ENCODE measurements around the gene CKMT2. TPM values are rescaled to one million over a fixed set of nuclear protein-coding genes. Genes with fewer than 3 reads are reported as not detected.

Gene CKMT2
- total RNA-seq, 1 donor from 2014 or later: 0.27 TPM

DNA sequence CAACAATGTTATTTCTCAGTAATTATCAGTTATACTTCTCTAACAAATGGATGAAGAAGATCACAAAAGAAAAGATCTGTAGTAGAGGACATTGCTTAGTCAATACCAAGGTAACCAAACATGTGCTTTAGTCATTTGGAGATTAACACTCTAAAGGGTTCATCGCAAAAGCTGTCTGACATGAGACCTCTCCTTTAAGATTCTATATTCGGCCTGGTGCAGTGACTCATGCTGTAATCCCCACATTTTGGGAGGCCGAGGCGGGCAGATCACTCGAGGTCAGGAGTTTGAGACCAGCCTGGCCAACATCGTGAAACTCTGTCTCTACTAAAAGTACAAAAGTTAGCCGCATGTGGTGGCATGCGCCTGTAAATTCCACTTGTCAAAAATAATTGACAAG is 18.3 kb upstream of the CKMT2 start:
- intact Hi-C loops (cut with micrococcal nuclease): no loop called here

DNA sequence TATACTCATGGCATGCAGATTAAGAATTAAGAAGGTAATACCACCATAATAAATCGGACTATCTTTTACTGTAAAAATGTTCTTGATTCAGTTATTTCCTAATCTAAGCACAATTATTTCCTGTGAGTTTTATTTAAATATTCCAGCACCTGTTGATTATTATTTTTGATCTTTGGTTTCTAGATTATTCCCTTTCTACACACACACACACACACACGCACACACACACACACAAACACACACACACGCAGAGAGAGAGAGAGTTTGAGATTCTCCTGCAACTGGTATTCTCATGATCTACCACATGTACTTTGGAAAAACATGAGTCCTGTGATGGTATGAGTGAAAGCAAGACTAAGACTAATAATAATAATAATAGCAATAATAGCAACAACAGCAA is 17.0 kb upstream of the CKMT2 start:
- intact Hi-C loops (cut with micrococcal nuclease): no loop called here

DNA sequence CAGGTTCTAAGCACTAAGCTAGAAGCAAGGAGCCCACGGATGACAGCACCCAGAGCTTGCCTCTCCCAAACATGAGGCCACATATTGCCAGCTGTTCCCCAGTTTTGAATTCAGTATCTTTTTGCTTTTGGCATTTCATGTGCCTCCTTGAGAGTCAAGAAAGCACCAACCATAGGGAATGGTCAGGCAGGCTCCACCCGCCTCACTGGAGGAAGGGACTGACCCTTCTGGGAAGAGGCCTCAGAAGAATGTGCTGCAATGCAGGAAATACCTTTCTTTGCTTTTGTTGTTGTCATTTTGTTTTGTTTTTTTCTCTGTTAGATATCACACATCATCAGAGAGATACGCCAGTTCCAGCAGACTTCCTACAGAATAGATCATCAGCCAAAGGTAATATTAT is 13.7 kb upstream of the CKMT2 start:
- intact Hi-C loops (cut with micrococcal nuclease): no loop called here

DNA sequence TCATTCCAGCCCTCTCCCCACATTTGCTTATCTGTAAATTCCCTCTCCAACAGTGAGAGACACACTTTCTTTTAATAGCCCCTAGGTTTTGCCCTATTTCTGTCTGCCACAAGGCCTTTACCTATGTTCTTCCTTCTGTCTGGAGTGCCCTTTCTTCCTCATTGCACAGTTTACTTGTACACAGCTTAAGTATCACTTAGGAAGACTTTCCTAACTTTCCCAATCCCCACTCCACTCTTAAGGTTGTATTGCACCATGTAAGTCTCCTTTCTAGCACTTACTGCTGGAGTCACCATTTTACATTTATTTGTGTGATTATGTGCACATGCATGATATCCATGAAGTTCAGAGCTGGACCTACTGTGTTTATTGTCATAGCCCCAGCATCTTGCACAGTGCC is 10.8 kb upstream of the CKMT2 start:
- intact Hi-C loops (cut with micrococcal nuclease): no loop called here

DNA sequence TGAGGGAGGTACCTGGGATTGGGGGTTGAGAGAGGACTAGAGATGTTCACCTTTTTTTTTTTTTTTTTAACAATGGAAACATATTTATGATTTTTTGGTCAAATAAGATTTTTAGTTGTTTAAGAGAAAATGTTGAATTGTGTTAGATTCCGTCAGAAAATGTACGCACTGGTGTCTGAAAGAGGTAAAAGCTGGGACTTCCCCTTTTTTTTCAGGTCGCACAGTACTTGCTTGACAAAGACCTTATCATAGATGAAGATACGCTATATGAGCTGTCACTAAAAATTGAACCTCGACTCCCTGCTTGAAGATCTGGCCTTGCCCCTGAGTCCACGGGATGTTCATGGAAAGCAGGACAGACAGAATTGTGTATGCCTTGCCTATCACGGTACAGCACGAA is 7.7 kb upstream of the CKMT2 start:
- intact Hi-C loops (cut with micrococcal nuclease): no loop called here

DNA sequence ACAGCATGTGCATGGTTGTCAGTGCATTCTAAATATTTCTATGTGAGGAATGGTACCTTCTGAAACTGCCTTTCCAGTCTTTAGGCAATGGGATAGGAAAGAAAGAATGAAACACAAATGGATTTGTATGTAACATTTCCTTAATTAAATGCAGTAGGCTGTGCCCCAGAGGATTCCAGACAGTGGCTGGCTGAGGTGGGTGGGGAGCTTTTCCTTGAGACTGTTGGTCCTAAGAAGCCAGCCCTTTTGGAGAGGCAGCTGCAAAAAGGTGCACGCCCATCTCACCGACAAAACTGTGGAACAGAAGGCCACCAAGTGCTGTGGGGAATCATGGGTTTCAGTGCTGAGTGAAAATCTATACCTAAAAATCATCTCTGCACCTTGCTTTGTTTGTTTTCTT is 6.8 kb upstream of the CKMT2 start:
- intact Hi-C loops (cut with micrococcal nuclease): no loop called here

DNA sequence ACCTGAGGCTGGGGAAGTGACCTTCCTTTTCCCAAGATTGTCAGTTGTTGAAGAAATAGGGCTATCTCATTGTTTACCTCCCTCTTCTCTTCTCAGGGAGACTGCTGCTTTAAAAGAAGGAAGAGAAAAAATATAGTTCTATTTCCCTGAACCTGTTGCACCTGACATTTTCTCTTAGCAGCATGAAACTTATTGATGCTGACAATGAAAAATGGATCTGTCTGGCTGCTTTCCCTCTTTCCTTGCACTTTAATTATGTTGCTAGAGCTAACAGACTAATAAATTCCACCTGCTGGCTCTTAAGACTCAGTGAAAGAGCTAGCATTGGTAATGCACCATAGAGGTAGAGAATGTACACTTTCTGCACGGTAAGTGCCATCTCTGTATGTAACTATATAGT is 6.2 kb upstream of the CKMT2 start:
- intact Hi-C loops (cut with micrococcal nuclease): no loop called here

DNA sequence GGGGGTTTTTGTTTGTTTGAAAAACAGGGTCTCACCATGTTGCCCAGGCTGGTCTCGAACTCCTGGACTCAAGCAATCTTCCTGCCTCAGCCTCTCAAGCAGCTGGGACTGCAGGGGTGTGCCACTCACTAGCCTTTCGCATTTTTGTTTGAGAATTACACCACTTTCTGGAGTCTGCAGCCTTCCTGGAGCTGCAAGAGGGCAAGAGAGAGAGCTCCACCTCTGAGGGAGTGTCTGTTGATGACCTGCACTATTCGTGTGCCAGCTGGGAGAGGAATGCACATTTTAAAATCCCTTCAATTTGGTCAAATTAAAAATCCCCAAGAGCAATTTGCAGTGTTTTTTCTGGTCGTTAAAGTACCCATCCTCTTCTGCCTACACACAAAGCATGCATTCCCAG is 5.0 kb upstream of the CKMT2 start:
- intact Hi-C loops (cut with micrococcal nuclease): no loop called here

DNA sequence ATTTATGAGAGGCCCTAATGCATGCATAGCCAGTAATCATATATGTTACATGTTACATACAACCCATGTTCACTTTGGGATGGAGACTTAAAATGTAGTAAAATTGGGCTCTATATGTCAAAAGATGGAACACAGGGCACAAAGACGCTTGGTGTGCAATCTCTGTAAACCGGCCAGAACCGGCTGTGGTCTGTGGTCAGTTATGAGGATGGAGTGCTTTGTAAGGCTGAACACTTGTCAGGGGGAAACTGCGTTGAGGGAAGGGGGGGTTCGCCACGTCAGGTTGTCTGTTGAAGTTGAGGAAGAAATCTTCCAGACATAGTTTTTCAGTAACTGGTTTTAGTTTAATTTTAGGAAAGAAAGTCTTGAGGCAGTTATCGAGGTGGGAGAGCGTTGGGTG is 2.7 kb upstream of the CKMT2 start:
- intact Hi-C loops (cut with micrococcal nuclease): no loop called here

DNA sequence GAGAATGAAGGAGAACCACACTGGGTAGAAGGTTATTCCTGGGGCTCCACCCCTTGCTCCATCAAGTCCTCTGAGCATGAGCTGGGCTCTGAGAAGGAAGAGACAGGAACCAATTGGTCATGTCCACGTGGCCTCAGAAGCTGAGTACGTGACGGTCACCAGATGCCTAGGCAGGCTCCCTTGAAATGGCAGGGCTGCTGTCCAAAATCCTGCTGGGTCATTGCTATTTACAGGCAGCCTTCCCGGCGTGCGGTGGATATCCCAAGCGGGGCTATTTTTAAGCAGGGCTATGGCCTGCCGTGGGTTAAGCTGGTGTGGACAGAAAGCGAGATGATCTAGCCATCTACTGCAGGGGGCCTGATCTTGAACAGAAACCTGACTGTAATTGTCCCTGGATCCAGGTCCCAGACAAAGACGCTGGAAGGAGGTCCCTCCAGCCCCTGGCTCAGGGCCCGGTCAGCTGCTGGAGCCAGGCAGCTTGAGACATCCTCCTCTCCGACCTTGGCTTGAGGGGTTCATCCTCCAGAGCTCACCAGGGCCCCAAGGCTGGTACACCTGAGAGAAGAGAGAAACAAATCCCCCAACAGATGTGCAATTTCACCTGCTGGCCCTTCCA is 550 bp upstream of the CKMT2 start:
- intact Hi-C loops (cut with micrococcal nuclease): no loop called here

DNA sequence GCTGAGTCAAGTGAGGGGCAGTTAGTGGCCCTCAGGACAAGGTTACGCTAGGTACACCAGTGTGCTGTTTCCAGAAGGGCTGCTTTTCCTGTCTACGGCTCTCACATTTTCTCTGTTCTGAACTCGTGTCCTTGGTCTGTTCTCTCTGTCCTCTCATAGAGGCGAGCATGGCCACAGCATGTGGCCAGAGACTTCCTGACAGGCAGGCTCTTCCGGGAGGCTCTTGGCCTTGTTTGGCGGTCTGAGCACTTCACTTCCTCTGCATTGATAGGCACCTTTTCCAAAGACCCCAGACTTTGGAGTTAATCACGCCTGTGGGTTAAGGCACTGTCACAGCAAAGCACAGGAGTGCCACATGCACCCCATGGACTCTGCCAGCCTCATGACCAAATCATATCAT is 1.2 kb downstream of the CKMT2 start:
- intact Hi-C loops (cut with micrococcal nuclease): no loop called here

DNA sequence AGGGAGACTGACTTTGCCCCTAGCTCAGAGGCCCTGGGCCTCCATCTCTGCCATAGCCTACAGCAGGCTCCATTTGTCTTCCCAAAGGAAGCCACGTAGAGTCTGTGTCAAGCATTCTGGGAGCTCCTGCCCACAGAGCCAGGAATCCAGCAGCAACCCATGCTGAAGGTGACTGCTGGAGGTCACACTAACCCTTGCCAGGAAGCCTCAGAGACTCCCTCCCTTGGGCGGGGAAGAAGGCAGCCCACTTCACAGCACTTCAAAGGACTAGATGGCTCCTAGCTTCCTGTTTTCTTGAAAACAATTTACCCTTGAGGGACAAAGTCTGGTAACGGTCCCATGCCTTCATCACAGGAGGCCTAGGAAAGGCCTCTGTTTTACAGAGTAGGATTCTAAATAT is 1.7 kb downstream of the CKMT2 start:
- intact Hi-C loops (cut with micrococcal nuclease): no loop called here

DNA sequence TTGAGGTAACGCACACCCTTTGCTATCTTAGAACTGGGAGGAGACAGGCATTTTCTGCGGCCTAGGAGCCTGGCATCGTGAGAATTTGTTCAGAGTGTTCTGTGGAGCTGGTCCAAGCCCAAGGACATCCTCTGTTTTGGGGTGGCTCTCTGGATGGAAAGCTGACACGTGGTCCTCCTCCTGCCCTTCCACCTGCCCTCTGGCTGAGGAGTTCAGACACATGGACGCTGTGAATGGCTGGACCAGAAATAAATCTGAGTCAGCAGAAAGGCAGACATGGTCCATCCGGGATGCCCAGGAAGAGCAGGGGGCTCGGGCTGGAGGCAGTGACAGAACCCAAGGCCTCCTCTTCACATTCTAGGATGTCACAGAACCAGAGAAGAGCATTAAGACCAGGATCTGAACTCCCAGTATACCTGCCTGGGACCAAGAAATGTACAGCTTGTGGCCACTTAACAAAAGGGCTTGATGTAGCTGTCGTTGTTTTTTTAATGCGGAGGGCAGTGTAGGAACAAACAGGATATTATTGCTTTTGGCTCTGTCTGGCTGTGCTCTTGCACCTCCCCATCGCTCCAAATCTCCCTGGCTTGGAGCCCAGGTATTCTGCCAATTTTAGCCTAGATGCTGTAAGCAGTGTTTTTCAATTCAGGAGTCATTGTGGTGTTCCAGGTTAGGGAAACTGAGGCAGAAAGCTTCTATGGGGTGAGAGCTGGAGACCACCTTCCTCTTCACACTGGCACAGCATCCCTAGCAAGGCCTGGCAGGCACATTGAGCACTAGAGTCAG is 2.4 kb downstream of the CKMT2 start:
- intact Hi-C loops (cut with micrococcal nuclease): no loop called here

DNA sequence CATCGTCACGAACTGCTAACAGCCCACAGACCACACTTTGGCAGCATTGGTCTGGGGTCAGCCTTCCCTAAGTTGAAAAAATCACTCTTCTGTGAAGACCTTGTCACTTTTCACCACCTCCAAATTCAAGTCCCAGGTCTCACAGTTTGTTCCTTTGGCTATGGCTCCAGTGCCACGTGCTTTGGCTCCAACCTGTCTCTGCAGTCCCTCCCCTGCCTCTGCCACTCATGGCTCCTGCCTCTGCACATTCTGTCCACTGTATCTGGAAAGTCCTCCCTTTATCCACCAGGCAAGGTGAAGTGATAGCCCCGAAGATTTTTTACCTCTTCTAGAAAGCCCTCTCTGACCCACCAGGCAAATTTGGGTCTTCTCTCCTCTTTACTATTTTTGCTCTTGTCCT is 5.3 kb downstream of the CKMT2 start:
- intact Hi-C loops (cut with micrococcal nuclease): no loop called here

DNA sequence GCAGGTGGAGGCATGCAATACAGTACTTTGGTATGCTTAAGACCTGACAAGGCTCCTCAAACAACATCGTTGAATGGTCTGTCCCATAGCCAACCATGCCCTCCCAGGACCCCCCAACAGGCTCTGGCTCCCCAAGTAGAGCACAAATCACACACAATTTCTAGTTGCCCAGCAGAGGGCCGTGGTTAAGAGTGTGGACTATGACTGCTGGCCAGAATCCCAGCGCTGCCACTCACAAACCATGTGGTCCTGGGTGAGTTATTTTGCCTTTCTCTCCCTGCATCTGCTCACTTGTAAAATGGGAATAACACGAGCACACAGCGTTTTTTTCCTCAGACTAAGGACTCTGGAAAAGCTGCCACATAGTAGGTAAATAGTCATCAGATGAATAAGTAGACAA is 6.5 kb downstream of the CKMT2 start:
- intact Hi-C loops (cut with micrococcal nuclease): no loop called here

DNA sequence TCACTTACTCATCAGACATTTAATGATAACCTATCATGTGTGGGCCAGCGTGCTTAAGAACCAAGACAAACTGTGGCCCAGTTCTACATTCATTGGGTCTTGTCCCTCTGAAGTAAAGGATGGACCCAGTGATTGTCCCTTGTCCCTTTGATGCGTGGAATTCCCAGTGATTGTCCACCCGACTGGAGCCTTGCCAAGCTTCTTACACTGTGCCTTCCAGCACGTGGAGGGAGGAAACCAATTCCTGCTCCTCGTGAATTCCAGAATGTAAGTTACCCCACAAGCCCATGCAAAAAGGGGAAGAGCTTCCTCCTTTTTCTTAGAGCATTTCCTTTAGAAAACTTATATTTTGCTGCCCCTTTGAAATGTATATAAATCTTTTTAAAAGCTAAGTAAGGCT is 7.9 kb downstream of the CKMT2 start:
- intact Hi-C loops (cut with micrococcal nuclease): no loop called here

DNA sequence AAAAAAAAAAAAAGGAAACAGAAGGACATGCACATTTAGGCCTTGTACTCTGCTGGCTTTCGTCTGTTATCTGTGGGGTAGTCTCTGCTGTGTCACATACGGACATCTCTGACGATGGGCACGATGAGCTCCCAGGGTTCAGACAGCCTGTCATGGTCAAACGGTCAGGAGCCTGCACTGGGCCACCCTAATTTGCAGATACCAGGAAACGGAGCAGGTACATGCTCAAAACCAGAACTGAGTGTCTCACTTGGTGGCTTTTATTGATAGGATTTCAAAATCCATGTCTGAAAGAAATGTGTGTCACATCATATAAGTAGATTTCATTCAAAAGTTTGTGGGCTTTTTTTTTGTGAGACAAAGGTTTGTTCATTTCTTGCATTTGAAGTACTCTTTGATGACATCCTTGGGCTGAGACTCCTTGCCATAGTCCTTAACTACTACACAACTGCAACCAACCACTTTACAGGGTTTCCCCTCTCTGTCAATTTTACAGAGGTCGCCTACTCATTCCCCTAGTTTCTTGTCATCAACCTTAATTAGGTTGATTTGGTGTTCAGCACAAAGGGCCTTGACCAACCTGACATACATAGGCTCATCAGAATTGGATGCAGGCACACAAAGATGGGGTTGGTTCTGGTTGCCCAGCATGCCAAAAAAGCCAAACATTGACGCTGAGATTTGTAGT is 9.0 kb downstream of the CKMT2 start:
- intact Hi-C loops (cut with micrococcal nuclease): no loop called here

DNA sequence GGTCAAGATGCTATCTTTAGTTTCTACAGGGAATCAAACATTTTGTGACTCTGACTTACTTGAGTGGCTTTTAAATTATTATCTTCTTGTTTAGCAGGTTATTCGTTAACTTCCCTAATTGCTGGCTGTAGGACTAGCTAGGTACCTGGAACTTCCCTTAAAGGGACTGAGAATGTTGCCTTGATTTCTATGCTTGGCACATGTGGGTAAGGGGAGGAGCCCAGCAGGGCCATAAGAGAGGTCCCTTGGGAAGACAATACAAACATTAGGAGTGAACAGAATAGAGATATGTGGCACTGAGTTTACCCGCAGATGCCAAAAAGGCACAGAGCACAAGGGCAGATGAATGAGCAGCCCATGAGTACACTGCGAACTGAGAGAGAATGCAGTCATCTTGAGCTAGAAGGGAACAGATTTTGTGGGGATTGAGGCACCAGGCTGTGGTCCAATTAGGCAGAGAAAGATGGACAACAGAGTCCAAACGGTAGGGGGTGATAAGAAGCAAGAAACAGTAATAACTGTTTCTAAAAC is 9.8 kb downstream of the CKMT2 start:
- intact Hi-C loops (cut with micrococcal nuclease): no loop called here

DNA sequence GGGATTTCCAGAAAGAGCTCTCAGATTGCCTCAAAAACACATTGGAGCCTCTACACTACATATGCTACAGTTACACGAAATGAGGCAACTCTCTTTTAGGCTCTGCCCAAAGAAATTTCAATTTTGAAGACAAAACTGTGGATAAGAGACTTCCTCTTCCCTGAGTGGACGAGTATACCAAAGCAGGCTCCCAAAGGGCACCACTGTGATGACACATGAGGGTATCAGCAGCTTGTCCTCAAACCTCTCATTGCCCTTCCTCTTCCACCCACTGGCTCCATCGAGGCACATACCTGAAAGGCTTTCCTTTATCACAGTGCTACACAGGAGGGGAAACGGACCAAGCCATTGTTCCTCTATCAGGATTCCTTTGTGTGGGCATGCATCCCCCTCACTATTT is 11.3 kb downstream of the CKMT2 start:
- intact Hi-C loops (cut with micrococcal nuclease): no loop called here

DNA sequence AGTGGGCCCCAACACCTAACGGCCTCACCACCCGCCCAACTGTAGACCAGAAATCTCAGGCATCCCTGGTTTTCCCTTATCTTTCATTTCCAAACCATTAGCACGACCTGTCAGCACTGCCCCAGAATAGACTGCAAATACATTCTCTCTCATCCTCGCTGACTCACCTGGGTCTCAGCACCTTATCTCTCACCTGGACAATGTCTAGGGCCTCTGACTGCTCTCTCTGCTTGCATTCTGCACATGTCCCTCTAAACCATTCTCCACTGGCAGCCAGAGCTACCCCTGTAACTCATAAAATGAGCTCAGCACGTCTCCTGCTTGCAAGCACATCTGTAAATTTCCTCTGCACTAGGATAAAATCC is 12.7 kb downstream of the CKMT2 start:
- intact Hi-C loops (cut with micrococcal nuclease): no loop called here

DNA sequence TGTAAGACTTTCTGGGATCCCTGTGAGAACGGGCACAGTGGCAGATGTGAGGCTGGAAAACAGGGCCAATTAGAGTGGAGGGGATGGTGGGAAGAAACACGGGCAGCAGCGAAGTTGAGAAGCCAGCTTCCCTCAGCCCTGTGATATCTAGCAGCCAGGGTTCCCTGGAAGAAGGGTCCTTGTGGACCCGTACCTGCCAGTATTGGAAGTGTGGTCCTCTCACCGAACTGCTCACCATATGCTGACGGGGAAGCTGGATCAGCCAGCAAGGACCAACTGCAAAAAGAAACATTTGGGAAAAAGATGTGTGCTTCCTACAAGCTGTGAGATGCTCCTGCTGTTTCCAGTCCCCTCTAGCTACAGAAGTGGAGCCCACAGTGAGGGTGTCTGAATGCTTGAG is 13.6 kb downstream of the CKMT2 start:
- intact Hi-C loops (cut with micrococcal nuclease): no loop called here

DNA sequence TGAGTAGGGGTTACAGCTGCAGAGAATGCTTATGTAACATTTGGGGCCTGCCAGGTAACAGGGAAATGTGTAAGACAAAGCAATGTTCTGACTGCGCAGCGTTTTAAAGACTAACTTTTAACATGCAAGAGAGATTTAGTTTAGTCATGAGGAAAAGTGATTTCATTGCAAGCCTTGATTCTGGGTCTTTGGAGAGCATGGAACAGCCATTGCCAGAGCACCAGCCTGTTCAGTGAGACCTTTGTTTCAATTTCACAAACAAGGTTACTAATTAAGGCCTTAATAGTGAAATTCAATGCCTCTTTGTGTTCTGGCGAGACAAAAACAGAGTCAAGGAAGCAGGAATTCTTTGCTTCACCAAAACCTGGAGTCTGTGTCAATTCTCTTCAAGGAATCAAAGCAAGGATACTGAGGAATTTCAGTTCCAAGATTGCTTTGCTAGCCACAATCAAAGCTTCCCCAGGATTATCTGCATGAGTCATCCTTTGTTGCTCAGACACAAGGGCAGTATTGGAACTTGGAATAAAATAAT is 14.4 kb downstream of the CKMT2 start:
- intact Hi-C loops (cut with micrococcal nuclease): no loop called here
